Activated gamma-delta T cell treated with Interleukin-2 at 50 U/mL for 16 hours (primary cell): ENCODE data around the gene TYW1.
"Not testable (repeated sequence)": the region's sequence is repeated elsewhere in the genome, so short reads cannot be mapped to it uniquely, and the experiment has no call there.

ENCODE experiments used
- DNase-seq: peaks from one replicate; pipeline ENCODE4 v3.0.0-alpha.2; 2020

Gene TYW1

DNA sequence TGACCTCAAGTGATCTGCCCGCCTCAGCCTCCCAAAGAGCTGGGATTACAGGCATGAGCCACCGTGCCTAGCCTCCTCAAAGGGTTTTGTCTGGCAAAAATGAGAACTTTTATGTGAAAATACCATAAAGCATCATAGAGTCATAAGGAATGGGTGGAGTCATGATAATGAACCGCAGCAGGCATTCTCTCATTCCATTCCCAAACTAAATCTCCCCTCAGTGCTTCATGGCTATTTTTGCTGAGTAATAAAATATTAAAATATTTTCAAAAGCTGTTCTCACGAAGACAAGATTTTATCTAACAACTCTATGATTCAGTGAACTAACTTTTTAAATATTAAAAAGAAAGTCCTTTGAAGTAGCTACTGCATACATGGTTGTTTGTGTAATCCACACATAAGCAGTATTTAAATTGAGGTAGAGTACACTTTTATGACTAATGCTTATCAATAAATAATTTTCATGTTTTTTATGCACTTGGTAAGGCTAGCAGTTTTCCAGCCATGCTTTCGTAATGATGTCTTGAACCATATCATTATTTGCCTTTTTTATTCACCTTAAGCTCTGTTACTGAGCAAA, 195.6 kb downstream of the TYW1 start:
- DNase-seq, result not testable (repeated sequence)

- DNase-seq, result not testable (repeated sequence)
These were observed 196.4 kb downstream of the TYW1 start for GRCh38 chr7:67192889-67193613.

- DNase-seq, result not testable (repeated sequence)
These were observed 199.5 kb downstream of the TYW1 start for GRCh38 chr7:67196176-67196575.

DNA sequence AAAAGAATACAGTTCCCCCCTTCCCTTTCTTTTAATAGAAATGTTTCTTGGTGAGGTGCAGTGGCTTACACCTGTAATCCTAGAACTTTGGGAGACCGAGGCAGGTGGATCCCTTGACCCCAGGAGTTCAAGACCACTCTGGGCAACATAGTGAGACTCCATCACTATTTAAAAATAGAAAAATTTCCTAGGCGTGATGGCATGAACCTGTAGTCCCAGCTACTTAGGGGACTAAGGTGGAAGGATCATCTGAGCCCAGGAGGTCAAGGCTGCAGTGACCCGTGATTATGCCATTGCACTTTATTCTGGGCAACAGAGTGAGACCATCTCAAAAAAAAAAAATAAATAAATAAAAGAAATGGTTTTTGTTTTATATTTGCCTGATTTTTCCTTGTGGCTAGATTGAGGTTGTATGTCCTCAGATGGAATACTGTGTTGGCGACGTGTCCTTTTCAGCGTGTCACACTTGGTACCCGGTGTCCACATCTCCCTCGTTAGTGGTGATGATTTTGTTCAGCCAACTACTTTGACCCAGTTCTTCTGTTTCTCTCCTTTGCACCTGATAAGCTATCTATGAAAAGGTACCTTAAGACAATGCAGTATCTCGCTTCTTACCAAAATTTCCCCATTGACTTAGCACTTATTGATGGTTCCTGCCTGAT, 202.4 kb downstream of the TYW1 start:
- not testable (repeated sequence) for DNase-seq

GRCh38 chr7:67205772-67206171, 209.1 kb downstream of the TYW1 start:
- not testable (repeated sequence) for DNase-seq

DNA sequence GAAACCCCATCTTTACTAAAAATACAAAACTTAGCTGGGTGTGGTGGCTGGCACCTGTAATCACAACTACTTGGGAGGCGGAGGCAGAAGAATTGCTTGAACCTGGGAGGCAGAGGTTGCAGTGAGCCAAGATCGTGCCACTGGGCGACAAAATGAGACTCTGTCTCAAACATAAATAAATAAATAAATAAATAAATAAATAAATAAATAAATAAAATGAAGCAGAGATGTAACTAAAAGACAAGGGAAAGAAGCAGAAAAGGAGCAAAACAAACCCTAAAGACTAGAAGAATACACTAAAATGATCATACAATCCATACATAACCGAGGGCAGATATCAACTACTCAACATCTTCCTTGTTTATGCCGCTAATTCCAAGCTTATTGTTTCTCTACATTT, 209.8 kb downstream of the TYW1 start:
- DNase-seq, result no peak

DNA sequence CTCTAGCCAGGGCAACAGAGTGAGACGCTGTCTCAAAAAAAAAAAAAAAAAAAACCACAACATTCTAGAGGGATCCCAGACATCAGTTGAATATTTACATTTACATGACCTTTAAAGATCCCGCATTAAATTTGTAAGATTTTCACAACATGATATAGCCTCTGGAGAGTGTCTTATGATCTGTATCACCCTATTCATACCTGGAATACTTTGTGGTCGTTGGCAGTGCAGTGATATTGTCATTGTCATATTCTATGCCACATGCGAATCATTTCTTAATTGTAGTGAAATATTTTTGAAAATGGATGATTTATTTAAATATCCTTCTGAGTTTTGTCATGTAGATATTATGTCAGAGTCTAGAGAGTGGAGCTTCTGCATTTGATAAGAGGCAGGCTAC, 212.0 kb downstream of the TYW1 start:
- DNase-seq, result not testable (repeated sequence)

- DNase-seq, result no peak
These were observed 212.6 kb downstream of the TYW1 start for GRCh38 chr7:67209256-67209655.

- no peak for DNase-seq
These were observed 213.9 kb downstream of the TYW1 start for GRCh38 chr7:67210567-67210966.

DNA sequence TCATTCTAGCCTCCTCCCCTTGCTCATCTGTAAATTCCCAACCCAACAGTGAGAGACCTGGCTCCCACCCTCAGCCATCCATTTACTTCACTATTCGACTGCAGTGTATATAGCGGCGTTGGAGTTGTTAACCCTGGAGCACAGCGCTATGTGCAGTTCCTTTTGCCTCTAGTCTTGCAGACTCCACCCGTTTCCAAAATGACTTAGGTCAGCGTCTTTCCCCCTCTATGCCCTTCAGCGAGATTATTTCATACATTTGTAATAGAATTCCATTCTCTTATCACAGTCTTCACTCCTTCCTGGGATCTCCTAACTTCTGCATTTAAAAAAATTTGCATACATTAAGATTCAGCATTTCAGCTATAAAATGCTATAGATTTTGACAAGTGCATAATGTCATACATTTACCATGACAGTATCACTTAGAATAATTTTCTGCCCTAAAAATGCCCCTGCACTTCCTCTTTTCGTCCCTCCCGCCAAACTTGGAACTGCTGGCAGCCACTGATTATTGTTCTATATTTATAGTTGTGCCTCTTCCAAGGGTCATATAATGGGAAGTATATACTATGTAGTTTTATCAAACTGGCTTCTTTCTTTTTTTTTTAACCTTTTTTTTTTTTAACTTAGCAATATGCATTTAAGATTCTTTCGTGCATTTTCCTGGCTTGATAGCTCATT, 215.2 kb downstream of the TYW1 start:
- not testable (repeated sequence) for DNase-seq

DNA sequence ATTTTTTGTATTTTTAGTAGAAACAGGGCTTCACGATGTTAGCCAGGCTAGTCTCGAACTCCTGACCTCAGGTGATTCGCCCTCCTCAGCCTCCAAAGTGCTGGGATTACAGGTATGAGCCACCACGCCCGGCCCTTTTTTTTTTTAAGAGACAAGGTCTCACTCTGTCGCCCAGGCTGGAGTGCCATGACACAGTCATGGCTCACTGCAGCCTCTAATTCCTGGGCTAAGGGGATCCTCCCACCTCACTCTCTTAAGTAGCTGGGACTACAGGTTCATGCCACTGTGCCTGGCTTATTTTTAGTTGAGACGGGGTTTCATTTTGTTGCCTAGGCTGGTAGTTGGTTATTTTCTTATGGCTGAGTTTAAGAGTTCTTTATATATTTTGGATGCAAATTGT, 216.4 kb downstream of the TYW1 start:
- not testable (repeated sequence) for DNase-seq

DNA sequence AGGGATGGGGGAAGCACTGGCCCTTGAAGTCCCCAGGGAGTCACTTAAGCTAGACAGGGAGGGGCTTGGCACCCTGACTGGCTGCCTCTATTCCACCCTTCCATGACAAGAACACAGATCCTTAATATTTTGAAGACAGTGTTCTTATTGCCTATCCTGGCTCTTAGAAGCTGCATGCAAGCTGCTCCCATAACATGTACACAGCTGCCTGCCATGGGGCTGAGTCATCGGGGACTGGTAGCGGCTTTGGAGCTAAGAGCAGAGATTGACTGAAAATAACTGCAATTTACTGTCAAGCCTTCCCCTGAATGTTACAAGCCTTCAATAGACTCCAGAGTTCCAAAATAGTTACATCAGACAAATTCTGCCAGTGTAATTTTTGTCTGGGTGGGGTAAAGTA, 226.9 kb downstream of the TYW1 start:
- DNase-seq, result not testable (repeated sequence)

DNA sequence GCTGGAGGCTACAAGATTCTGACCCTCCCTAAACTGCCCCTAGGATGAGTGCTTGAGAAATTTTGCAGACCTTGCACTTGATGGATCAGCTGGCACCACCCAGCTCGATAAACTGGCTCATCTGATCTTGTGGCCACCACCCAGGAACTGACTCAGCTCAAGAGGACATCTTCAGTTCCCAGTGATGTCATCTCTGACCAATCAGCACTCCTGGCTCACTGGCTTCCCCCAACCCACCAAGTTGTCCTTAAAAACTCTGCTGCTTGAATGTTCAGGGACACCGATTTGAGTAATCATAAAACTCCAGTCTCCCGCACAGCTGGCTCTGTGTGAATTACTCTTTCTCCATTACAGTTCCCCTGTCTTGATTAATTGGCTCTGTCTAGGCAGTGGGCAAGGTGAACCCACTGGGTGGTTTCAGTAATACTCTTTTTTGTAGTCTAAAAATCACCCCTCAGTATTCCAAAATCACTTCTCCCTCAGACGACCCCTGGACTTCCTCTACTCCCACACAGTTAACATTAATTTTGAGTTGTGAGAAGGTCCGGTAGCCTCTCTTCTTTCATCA, 229.8 kb downstream of the TYW1 start:
- not testable (repeated sequence) for DNase-seq

- DNase-seq, result not testable (repeated sequence)
These were observed 230.3 kb downstream of the TYW1 start for GRCh38 chr7:67226967-67227366.

GRCh38 chr7:67229018-67229417, 232.4 kb downstream of the TYW1 start:
- DNase-seq, result not testable (repeated sequence)

GRCh38 chr7:67230029-67230428, 233.4 kb downstream of the TYW1 start:
- not testable (repeated sequence) for DNase-seq

DNA sequence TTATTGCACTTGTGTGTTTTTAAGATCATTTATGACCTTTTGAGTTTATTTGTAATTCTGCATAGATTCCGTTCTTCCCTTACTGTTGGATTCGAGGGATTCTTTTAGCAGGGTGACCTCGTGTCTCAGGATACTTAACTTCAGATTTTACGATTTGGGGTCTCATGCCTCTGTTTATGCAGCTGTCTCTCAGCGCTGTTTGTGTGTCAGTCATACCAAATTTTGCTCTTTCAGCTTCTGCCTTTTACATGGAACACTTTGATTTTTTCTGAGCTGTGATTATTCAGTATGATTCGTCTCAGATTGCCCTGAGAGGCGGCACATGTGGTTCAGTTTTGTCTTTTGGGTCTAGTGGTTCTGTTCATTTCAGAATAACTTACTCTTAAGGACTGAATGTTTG, 236.9 kb downstream of the TYW1 start:
- not testable (repeated sequence) for DNase-seq

DNA sequence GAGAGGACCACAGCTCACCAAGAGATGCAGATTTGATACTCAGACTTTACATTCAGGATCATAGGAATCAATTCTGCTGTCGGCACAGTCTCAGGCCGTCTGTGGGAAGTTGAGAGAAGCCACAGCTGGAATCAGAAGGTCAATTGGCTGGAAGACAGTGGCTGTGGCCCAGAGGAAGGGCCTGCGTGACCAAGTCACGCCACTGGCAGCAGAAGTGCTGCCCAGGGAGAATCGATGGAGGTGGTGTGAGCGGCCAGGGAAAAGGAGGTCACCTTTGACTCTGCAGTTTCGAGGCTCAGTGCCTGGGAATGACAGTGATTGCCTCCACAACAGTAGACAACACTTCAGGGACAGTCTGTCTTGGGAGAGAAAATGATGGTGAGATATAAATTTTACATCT, 239.6 kb downstream of the TYW1 start:
- not testable (repeated sequence) for DNase-seq

GRCh38 chr7:67242871-67243270, 246.2 kb downstream of the TYW1 start:
- not testable (repeated sequence) for DNase-seq

DNA sequence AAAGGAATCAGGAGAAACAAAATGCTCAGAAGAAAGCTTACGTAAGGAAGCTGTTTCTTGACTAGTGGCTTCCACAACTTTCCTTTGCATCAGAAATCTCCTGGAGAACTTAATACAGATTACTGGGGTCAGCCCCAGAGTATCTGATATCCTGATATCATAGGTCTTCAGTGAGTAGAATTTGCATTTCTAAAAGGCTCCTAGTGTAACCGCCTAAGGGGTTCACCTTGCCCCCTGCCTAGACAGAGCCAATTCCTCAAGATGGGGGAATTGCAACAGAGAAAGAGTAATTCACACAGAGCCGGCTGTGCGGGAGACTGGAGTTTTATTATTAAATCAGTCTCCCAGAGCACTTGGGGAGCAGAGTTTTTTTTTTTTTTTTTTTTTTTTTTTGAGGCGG, 251.7 kb downstream of the TYW1 start:
- not testable (repeated sequence) for DNase-seq

DNA sequence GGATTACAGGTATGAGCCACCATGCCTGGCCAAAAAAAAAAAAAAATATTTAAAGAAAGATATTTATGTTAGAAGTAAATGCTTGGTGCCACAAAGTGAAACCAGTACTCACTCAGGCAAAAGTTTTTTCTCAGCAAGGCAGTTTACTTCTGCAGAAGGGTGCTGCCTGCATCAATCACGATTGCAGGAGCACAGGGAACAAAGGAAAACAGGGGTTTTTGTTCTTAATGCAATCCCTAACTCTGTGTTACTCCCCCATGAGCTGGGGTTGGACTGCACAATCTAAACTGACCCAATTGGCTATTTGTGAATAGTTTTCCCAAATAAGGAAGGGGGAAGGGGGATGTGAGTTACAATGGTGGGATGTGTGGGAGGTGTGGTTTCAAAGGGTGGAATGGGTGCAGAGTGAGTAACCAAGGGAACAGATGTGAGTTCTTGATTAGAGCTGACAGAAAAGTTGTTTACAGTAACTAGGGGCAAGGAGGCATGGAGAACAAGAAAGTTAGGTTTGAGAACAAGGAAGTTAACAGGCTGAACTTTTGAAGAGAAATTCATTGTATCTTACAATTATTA, 255.4 kb downstream of the TYW1 start:
- no peak for DNase-seq

GRCh38 chr7:67255076-67255475, 258.4 kb downstream of the TYW1 start:
- not testable (repeated sequence) for DNase-seq

- DNase-seq, result not testable (repeated sequence)
These were observed 261.1 kb downstream of the TYW1 start for GRCh38 chr7:67257779-67258178.
